GM12892 (cell line): ENCODE data around the gene PSMC3.

Experiments used
- POLR2A ChIP-seq: IDR thresholded peaks from 2 replicates; pipeline ENCODE4 v1.6.1; 2011; ENCODE audit warnings: low read depth, low read length, control low read depth
- TAF1 ChIP-seq: IDR thresholded peaks from 2 replicates; pipeline ENCODE4 v1.6.1; 2011; ENCODE audit warnings: low read depth, mild to moderate bottlenecking, control low read depth, low read length, borderline replicate concordance

DNA sequence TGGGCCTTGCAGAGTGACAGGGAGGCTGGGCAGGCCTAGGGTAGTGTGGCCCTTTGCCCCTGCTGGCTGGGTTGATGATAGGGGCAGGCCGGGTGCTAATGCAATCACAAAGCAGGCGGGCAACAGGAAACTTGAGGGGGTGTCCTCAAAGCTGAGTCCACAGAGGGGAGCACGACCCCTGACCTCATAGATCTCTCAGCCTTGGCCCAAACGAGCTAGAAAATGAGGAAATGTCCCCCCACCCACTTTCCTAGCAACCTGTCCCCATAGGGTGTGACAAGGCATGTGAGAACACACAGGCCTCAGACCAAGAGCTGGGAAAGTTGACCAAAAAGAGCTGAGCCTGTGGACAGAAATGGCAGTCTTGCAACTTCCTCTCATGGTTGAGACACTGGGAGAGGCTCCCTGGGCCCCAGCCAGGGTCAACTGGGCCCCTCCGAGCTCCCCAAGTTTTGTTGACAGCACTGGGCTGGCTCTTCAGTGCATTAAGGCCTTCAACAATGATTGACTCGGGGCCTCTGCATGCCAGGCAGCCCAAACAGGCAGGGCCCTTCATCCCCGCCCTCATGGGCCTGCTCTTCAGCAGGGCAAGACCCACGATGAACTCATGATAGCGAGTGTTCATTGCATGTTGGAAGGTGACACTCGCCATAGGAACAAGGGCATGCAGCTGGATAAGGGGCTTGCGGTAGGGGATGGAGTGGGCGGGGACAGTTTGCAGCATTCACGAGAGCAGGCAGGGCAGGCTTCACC lies 38.1 kb downstream of the PSMC3 start:
- no peak for TF ChIP-seq POLR2A
- TF ChIP-seq TAF1: no peak
